Measurements from ENCODE around the gene RPL27.
"Not testable (repeated sequence)": the region's sequence is repeated elsewhere in the genome, so short reads cannot be mapped to it uniquely, and the experiment has no call there.

Gene RPL27

DNA sequence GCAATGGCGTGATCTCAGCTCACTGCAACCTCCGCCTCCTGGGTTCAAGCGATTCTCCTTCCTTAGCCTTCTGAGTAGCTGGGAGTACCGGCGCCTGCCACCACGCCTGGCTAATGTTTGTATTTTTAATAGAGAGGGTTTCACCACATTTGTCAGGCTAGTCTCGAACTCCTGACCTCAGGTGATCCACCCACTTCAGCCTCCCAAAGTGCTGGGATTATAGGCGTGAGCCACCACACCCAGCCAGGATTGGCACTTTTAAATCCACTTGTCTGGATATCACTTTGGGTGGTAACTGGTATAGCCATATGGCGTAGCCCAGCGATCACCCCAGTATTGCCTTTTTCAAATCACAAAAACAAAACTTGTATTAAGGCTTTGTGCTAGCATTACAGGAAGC, 4.3 kb upstream of the RPL27 start:
- not testable (repeated sequence) for DNase-seq

DNA sequence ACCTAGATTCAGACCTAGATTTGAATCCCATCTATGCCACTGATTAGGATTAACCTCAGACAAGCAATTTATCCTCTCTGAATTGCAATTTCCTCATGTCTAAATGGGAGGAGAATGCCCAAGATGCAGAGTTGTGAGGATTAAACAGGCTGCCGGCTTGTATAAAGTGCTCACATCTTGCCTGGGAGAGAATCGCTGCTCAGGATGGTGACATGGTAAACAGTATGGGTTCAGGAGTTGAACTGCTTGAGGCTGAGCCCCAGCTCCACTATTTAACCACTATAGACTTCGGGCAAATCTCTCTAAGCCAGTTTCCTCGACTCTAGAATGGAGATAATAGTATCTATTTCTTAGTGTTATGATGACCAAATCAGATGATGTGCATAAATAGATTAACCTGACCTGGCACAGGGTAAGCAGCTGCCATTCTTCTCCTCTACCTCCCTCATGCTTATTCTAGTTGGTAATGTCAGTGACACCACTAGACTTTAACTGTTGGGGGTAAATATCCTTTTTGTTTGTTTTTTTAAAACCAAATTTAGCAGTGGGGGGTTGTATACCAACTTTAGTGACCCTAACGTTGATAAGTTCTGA, 732 bp upstream of the RPL27 start:
- DNase-seq: no peak

DNA sequence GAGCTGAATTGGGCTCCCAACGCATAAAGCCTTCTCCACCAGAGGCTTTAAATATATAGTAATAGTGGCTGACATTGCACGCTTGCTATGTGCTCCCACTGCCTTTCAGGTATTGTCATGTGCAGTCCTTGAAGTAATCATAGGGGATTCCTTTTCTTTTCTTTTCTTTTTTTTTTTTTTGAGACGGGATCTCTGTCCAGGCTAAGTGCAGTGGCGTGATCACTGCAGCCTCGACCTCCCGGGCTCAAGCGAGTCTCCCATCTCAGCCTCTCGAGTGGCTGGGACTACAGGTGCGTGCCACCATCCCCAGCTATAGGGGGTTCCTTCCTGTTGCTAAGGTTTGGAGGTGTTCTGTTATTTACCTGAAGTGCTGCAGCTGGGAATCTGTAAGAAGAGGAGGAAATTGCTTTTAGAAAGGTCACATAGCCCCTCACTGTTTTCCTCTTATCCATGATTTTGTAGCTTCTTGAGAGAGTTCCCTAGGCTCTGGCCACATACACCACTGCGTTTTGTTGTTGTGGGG, 845 bp downstream of the RPL27 start:
- DNase-seq: no peak

GRCh38 chr17:43000894-43001293, 2.7 kb downstream of the RPL27 start:
- not testable (repeated sequence) for DNase-seq

- DNase-seq: peak; percentile 64
Observed at GRCh38 chr17:43003542-43004172, 5.4 kb downstream of the RPL27 start.

DNA sequence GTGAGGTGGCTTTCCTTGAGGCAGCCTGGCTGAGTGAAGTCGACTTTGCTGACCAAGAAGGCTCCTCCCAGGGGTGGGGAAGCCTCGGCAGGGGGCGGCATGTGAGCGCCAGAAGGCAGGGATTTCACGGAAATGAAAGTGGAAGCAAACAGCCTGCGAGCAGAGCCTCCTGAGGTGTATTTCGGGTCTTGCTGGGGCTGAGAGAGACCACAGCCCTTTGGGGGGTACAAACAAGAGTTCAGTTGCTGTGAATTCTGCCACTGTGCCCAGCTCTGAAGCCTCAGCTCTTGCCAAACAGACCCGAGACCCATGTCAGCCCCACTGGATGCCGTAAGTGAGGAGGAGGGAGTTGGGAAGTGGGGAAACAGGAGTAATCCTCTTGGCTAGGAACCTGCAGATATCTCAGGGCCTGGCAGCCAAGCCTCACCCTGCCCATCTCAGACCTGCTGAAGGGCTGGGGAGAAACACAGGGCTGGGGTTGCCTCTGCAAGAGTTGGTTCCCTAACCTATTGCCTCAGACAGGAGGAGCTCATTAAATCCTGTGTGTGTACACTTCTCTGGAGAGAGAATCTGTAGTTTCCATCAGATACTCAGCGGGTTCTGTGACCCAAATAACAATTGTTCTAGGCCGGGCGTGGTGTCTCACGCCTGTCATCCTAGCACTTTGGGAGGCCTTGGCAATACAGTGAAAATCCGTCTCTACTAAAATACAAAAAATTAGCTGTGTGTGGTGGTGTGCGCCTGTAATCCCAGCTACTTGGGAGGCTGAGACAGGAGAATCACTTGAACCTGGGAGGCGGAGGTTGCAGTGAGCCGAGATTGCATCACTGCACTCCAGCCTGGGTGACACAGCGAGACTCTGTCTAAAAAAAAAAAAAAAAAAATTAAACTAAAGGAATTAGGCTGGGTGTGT, 8.7 kb downstream of the RPL27 start, which contains the start of gene IFI35:
Gene IFI35 (plus strand): TSS at position 146 of the 913 bp plus-strand sequence. CDS start 164 bp downstream, at position 310.
- peak; percentile 83 for DNase-seq

GRCh38 chr17:43010667-43011308, 12.6 kb downstream of the RPL27 start:
- DNase-seq: no peak

DNA sequence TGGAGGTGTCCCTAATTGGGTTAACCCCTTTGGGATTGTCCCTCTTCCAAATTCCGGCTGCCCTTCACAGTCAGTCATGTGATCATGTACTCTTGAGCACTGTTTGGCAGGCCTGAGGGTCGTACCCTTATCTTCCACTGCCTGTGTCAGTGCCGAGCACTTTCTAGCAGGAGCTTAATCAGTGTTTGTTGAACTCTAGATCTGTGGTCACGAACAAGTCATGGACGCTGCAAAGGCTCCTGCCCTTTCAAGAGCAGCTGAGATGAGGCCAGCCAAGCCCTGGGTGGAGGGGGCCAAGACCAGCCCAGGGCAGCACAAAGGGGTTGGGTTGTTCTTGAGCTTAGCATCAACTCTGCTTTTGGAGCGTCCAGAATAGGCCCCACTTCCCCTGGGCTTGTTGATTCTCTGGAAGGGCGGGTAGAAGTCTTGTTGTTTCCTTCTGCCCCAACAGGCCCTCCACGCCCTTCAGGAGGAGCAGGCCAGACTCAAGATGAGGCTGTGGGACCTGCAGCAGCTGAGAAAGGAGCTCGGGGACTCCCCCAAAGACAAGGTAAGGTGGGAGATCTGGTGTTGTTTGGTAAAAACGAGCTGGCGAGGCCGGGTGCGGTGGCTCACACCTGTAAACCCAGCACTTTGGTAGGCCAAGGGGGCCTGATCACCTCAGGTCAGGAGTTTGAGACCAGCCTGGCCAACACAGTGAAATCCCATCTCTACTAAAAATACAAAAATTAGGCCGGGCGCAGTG, 13.7 kb downstream of the RPL27 start:
- no peak for DNase-seq

- DNase-seq: no peak
Observed at GRCh38 chr17:43013296-43013695, 15.1 kb downstream of the RPL27 start.

DNA sequence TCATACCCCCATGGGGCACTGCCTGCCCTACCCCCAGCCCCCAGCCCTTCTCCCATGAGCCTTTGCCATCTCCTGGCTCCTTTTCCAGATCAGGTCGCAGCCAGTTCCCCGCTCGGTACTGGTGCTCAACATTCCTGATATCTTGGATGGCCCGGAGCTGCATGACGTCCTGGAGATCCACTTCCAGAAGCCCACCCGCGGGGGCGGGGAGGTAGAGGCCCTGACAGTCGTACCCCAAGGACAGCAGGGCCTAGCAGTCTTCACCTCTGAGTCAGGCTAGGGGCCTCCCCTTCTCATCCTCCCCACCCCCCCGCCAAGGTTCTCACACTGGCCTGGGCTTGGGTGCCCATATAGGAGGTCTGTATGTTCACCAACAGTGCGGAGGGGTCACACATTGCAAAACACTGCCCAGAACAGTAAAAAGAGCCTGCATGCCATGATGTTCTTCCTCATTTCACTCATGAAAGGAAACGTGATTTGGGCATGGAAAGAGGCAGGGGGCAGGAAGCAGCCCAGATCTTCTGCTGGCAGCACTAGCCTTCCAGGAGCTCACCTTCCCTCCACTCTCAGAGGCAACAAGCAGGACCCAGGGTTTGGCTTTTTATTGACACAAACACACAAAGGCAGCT, 15.9 kb downstream of the RPL27 start:
- DNase-seq: no peak

DNA sequence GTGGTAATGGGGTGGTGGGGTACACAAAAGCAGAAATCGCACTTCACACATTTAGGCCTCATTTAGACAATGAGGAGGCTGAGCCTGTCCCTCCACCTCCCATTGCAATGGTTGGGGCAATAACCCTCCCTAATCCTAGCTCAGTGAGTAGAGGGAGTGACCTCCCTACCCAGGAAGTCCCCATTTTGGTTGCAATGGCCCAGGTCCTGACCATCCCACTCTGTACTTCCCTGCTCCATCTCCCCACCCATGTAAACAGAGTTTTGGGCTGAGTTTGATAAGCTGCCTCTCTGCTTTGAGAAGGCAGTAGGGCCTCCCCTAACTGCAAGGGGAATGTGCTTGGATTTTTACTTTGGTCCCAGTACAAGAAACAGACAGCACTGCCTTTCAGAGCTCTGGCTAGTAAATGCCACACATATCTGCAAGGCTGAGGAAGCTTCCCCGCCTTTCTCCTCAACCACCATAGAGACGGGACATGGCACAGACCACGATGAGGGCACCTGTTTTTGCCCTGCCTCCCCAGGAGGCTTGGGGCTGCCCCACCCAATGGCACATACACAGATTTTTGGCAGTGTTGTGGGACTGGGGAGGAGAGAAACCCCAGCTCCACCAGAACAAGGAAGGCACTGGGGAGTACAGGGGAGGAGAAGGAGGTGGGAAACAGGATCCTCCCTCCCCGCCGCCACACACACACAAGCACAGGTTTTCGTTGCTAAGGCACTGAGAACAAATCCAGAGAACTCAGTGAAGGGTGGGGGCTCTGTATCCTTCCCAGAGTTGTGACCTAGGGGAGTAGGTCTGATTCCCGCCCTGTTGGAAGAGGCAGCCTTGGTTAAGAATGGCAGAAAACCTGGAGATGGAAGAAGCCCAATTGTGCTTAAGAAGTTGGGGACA, 16.7 kb downstream of the RPL27 start:
- no peak for DNase-seq

DNA sequence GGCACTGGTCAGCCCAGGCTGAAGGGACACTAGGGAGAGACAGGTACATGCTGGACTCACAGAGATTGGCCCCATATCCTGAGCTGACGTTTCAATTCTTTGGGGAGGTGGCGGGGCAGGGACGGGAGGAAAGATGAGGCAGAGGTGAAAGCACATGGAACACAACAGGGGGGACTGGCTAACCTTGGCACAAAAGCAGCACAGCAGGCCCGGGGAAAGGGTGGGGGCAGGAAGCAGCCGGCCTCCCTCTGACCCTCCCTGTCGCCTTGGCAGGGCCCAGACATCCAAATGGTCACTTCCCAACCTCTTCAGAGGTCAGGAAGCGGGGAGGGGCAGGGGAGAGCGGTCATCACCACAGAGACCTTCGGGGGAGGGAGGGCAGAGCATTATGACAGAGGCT, 17.4 kb downstream of the RPL27 start:
- no peak for DNase-seq

GRCh38 chr17:43016216-43016615, 18.0 kb downstream of the RPL27 start:
- DNase-seq: no peak

DNA sequence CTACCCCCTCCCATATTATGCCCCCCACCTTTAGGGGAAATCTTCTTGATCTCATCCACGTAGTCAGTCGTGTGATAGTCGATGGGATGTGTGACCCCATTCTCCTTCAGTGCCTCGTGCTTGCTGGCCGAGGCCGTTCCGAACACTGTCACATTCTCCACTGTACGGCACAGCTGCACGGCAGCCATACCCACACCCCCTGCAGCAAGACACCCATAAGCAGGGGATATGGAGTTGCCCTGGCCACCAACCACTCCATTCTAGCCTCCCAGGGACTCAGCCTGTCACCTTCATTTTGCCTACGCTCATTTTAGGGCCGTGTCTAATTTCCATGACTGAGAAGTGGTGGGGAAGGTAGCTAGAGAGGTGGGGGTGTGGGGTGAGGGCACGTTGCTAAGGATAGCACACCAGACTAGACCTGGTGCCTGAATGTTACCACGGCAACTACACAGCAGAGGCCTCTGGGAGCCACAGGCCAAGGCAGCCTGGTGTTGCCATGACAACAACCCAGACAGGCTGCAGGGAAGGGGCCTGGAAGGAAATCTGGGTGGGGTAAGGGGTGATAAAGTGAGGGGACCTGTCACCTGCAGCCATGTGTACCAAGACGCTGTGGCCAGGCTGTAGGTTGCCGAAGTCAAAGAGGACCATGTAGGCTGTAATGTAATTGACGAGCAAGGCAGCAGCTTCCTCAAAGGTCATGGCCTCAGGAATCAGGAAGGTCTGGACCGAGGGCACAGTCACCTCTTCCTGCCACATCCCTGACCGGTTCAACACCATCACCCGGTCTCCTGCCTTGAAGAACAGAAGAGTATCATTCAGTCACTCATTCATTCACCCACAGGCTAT, 20.0 kb downstream of the RPL27 start:
- DNase-seq: no peak

DNA sequence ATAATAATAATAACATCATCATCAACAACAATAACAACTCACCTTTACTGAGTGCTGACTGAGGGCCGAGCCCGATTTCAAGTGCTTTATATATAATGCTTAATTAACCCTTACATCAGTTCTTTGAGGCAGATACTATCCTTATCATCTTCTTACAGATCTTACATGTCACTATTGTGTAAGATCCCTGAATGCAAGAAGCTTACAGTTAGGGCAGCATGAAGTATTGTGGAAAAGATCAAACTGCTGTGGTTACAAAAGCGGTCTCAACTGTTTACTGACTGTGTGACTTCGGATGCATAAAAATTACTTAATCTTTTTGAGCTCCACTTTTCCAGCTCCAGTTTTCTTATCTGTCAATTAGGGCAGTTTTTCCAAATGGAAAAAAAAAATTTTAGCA, 20.7 kb downstream of the RPL27 start:
- no peak for DNase-seq

DNA sequence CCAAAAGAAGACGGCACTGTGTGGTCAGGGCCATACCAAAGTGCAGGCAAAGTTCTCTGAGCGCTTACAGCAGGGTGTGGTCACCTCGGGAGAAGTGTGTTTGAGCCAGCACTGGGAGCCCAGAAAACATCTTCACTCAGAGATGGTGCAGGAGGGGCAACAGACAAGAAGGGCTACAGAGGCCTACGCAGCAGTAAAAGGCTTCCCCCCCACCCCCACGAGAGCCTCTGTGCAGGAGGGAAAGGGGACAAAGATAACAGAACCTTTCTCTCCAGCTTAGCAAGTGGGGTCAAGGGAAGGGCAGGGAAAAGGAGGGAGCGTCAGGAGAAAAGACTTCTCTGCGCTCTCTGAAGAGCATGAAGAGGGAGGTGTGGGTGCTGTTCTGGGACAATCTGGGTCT, 21.2 kb downstream of the RPL27 start:
- DNase-seq: no peak

DNA sequence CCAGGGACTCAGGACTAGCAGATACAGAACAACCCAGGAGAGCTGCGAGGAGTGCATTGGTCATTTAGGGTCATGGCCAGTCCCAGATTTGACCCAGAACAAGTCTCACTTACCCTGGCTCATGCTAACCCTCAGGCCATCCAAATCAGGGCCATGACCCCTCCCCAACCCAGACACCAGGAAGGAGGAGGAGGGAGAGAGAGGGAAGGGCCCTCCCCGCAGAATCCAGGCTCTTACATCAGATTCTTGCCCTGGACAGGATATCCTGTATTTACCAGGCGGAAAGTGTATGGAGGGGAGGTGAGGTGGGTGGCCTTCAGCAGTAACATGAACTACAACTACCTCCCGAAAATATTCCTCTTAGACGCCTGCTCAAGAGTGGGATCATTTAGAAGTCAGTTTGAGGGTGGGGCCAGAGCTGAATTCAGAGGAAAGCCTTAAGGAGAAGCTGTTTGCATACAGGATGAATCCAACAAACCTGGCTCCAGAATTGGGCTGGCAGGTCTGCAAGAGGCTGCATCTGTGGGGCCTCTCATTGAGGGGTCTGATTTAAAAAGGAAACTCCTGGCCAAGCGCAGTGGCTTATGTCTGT, 21.9 kb downstream of the RPL27 start:
- no peak for DNase-seq

GRCh38 chr17:43020789-43021740, 22.8 kb downstream of the RPL27 start:
- DNase-seq: peak; percentile 69
